HG02678 (cell line): ENCODE results near the gene NKX6-2.
"Not testable (repeated sequence)": the region's sequence is repeated elsewhere in the genome, so short reads cannot be mapped to it uniquely, and the experiment has no call there.

ENCODE experiments used
- ATAC-seq: cut with Tn5 transposase; IDR thresholded peaks from one replicate; pipeline ENCODE4 v1.9.1; 2021; ENCODE audit warnings: mild to moderate bottlenecking, moderate library complexity; ENCODE audit not compliant: unreplicated experiment

Gene NKX6-2

DNA sequence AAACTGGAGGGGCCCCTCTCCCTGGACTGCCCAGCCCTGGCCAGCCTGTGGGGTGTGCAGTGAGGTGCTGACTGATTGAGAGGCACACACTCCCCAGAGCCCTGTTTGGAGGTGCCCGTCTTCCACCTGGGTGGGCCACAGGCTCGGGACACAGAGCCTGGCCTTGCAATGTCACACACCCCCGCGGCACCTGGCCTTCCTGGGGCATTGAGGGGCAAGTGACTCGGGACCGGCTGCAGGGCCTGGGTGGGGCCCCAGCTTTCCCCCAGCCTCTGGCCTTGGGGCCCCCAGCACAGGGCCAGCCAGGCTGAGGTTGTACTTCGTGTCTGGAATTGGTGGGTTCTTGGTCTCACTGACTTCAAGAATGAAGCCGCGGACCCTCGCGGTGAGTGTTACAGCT is 13.9 kb upstream of the NKX6-2 start:
- no peak for ATAC-seq

DNA sequence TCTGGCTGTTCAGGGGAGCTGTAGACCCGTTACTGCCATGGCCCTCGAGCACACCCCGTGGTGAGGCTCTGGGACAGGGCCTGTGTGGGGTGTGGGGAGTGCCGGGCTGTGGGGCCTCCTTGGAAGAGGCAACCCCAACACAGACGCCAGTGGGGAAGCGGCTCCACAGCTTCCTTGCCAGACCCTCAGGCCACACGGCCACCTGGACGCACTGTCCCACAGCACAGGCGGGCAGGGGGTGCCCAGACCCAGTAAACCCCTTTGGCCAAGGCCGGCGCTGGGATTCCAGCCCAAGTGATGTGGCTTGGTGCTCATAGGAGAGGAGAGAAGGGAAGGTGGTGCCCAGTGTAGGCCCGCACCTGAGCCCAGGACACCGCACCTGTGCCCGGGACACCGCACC is 12.9 kb upstream of the NKX6-2 start:
- no peak for ATAC-seq

GRCh38 chr10:132798403-132798802 is 12.5 kb upstream of the NKX6-2 start:
- ATAC-seq, result no peak

DNA sequence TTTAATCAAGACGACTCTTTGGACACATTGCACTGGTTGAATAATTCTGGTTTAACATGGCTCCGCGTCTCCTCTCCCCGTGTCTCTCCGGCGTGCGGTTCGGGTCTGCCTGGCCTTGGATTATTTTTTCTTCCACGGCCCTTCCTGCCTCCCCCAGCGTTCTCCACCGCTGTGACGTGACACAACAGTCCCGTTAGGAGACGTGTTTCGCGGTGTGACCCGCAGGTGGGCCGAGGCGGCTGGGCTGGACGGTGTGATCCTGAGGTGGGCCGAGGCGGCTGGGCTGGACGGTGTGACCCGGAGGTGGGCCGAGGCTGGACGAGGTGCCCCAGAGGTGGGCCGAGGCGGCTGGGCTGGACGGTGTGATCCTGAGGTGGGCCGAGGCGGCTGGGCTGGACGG is 12.0 kb upstream of the NKX6-2 start:
- not testable (repeated sequence) for ATAC-seq

DNA sequence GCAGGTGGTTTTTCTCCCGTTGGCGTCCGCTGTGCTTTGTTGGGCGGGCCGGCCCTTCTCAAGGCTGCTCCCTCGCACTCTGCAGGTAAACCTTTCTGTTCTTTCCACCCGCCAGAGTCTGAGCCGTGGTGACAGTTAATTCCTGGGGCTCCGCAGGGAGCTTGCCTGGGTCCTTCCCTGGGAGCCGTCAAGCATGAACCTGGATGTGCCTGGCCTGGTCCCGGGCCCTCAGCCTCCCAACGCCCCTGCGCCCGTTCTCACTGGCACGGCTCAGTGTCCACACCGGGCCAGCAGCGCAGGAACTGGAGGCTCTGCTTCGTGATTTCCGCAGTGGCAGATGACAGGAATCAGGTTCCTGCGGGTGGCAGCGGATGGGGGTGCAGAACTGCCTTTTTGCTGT is 10.9 kb upstream of the NKX6-2 start:
- ATAC-seq, result no peak

DNA sequence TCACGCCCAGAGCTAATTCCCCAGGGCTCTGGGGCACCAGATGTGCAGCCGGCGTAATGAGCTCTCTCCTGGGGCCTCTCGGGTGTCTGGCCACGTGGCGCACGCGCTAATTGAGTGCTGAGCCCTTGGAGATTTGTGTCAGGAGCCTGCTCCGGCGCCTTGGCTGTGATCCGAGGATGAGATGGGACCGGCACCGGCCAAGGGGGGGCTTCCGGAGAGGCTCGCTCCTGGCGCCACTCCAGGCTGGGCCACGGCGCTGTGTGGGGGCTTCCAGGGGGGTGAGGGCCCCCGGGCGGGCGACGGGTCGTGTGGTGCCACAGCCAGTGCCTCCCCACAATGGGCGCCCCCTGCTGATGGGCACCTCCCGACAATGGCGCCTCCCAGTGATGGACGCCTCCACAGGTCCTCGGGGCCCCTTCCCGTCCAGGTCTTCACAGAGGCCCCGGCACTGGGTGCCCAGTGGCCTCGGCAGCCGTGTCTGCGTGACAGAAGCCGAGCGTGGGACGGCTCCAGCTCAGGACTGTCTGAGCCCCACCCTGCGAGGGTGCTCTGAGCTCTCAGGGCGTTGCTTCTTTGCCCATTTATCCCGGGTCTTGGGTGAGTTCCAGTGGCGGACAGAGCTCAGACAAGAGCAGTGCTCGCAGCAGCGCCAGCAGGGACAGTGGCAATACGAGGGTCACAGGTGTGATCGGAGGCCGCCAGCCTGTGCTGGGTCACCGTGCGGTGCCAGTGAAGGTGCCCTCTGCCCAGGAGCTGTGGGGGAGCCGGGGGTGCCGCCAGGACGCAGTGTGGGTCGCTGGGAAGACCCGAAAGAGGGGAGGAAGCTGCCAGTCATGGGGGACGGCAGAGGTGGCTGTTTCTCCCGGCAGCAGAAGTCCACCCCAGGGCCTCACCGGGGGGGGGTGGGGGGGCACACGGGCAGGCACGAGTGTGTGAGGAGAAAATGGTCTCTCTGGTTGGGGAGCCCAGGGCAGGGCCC is 8.2 kb upstream of the NKX6-2 start:
- ATAC-seq, result no peak

DNA sequence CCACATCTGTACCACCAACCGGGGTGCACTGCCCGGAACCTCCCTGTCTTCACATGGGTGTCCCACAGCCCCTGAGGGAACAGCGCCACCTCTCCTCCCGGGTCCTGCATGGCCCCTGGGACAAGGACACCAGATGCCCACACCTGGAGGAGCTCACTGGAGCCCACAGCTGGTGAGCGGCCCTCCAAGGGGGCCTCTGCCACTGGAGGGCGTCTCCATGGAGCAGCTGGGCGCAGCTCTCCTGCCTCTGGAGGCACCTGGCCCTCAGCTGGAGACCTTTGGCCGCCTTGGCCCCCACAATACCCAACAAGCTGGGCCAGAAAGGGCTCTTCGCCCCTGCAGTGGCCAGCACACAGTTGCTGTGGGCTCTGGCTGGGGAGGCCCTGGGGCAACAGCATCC is 7.3 kb upstream of the NKX6-2 start:
- ATAC-seq, result no peak

DNA sequence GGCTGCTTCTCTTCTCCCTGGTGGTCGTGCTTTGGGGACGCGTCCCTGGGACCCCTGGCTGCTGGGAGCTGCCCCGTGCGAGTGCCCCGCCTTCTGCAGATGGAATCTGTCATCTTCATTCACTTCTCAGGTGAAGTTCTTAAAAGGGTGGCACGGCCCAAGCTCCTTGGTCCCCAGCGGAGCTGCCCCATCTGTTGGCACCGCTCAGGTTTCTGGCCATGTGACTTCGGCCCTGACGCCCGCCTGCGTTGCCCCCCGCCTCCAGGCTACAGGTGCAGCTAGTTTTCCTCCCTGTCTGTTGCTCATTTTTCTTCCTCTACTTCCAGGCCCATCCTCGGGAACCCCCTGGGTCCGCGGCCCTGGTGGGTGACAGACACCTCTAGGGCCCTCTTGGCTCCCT is 6.8 kb upstream of the NKX6-2 start:
- no peak for ATAC-seq

DNA sequence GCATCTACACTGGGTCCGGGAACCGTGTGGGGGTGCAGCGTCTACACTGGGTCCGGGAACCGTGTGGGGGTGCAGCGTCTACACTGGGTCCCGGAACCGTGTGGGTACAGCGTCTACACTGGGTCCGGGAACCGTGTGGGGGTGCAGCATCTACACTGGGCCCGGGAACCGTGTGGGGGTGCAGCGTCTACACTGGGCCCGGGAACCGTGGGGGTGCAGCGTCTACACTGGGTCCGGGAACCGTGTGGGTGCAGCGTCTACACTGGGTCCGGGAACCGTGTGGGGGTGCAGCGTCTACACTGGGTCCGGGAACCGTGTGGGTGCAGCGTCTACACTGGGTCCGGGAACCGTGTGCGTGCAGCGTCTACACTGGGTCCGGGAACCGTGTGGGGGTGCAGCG is 6.2 kb upstream of the NKX6-2 start:
- ATAC-seq, result not testable (repeated sequence)

- ATAC-seq, result no peak
Measured at GRCh38 chr10:132790934-132791829, 5.2 kb upstream of the NKX6-2 start.

DNA sequence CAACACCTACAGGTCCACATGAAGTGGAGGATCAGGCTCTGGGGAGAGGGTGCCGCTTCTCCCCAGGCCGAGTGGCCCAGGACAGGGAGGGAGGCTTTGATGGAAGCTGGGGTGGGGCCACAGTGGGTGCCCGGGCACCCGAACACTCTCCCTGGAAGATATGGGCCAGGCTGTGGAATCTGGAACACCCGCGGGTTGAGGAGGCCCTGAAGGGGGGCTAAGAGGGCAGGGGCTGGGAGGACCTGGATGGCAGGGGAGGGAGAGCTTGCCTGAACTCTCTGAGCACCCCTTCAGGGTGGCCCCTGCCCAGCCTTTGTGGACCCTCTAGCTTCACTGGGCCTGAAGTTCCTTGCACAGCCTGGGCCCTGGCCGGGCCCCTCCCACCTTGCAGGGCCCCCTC is 4.5 kb upstream of the NKX6-2 start:
- ATAC-seq, result no peak

GRCh38 chr10:132789659-132790148 is 3.8 kb upstream of the NKX6-2 start:
- no peak for ATAC-seq

- ATAC-seq, result no peak
Measured at GRCh38 chr10:132788831-132789219, 2.9 kb upstream of the NKX6-2 start.

GRCh38 chr10:132788180-132788830 is 2.4 kb upstream of the NKX6-2 start:
- no peak for ATAC-seq

DNA sequence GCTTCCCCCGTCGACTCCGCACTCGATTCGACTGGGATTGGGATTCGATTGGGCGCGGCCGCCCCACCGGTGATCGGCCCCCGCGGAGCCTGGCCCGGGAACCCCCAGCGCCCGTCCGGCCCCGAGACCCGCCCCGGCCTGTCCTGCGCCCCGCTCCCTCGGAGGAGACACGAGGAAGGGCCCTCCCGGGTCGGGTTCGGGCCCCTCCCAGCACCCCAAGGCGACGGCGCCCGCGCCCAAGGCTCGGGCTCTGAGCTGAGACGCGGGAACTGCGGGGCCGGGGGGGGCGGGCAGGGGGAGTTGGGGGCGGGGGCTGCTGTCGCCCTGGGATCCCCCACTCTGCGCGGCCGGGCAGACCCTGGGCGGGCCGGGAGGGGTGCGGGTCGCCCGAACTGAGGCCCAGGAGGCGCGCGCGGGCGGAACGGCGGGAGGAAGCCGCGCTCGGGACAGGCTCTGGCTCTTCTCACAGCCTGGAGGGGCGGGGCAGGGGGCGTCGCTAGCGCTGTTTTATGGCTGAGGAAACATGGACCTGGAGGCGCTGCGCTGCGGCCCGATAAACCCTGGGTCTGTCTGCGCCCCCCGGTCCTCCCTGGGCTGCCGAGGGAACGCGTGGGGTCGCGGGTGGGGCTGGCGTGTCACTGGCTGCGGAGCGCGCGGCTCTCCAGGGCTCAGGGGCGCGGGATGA is 1.7 kb upstream of the NKX6-2 start:
- ATAC-seq, result no peak

GRCh38 chr10:132786884-132787494 is 1.0 kb upstream of the NKX6-2 start:
- ATAC-seq, result no peak

- ATAC-seq, result no peak
Measured at GRCh38 chr10:132786476-132786883, 533 bp upstream of the NKX6-2 start.

DNA sequence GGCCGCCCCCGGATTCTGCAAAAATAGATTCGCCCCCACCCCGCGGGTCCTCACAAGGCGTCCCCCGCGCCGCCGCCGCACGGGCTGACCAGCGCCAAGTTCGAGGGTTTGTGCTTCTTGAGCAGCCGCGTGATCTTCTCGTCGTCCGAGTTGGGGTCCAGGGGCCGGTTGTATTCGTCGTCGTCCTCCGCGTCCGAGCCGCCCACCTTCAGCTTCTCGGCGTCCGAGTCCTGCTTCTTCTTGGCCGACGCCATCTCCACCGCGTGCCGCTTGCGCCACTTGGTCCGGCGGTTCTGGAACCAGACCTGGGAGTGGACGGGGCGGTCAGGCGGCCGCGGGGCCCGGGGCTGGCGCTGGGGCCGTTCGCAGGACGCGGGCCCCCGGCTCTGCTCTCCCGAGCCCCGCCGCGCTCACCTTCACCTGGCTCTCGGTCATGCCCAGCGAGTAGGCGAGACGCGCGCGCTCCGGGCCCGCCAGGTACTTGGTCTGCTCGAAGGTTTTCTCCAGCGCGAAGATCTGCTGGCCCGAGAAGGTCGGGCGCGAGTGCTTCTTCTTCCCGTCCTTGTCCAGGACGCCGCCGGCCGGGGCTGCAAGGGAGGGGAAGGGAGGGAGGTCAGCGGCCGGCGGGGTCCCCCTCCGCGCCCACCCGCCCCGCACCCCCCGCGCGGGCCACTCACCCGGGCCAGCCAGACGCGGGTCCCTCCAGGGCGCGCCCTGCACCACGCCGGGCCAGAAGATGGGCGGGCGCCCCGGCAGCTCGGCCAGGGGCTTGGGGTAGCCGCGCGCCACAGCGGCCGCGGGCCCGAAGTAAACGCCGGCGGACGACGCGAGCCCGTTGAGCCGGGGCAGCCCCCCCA is 853 bp downstream of the NKX6-2 start:
- no peak for ATAC-seq
